Measurements from ENCODE around the gene GABRB3. TPM values are rescaled to one million over a fixed set of nuclear protein-coding genes. Genes with fewer than 3 reads are reported as not detected.

Gene GABRB3
- polyA plus RNA-seq, 1 donor from 2014 or later, result 78.3 TPM

DNA sequence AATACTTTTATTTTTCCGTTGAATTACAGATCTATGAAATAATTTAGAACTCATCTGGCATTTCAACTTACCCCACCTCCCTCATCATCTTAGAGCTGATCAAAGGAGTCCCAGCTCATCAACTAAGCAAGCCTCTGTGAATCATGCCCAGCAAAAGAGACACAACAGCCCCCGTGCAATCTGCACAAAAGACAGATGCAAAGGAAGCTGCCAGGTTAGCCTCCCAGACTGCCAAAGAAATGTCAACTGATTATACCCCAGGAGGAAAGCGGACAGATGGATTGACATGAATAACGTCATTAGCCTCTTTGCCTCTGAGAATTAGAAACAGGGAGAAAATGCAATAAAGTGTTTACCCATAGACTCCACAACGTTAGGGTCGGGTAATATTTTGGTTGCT is 75.0 kb downstream of the GABRB3 start:
- no peaks in the 10 kb centered on the region for H3K9me3 ChIP-seq (ENCODE audit: low read length)
- peak overlapping the region; percentile 76 for H3K4me2 ChIP-seq (ENCODE audit: low read length)
- H3K9ac ChIP-seq (ENCODE audit: low read length), result peak overlapping the region; percentile 46
- no peaks in the 10 kb centered on the region for H4K20me1 ChIP-seq (ENCODE audit: insufficient read depth)
- TF ChIP-seq POLR2AphosphoS5 (IDR thresholded peaks at IDR 0.05) (peak; percentile 64), CTCF (IDR thresholded peaks at IDR 0.05; ENCODE audit: poor library complexity, severe bottlenecking) (no peak), MXI1 (conservative IDR thresholded peaks at IDR 0.05; ENCODE audit: poor library complexity, severe bottlenecking) (no peak), RAD21 (conservative IDR thresholded peaks at IDR 0.05) (peak; percentile 29), EP300 (conservative IDR thresholded peaks at IDR 0.05; ENCODE audit: poor library complexity, severe bottlenecking) (peak; percentile 92), TAF1 (IDR thresholded peaks at IDR 0.05; ENCODE audit: low read depth) (no peak), EZH2 (IDR thresholded peaks at IDR 0.05; ENCODE audit: borderline replicate concordance, insufficient read depth, low read length, poor library complexity, severe bottlenecking) (no peak), SMC3 (conservative IDR thresholded peaks at IDR 0.05; ENCODE audit: poor library complexity) (no peak)
- TF ChIP-seq, protein P1, sequence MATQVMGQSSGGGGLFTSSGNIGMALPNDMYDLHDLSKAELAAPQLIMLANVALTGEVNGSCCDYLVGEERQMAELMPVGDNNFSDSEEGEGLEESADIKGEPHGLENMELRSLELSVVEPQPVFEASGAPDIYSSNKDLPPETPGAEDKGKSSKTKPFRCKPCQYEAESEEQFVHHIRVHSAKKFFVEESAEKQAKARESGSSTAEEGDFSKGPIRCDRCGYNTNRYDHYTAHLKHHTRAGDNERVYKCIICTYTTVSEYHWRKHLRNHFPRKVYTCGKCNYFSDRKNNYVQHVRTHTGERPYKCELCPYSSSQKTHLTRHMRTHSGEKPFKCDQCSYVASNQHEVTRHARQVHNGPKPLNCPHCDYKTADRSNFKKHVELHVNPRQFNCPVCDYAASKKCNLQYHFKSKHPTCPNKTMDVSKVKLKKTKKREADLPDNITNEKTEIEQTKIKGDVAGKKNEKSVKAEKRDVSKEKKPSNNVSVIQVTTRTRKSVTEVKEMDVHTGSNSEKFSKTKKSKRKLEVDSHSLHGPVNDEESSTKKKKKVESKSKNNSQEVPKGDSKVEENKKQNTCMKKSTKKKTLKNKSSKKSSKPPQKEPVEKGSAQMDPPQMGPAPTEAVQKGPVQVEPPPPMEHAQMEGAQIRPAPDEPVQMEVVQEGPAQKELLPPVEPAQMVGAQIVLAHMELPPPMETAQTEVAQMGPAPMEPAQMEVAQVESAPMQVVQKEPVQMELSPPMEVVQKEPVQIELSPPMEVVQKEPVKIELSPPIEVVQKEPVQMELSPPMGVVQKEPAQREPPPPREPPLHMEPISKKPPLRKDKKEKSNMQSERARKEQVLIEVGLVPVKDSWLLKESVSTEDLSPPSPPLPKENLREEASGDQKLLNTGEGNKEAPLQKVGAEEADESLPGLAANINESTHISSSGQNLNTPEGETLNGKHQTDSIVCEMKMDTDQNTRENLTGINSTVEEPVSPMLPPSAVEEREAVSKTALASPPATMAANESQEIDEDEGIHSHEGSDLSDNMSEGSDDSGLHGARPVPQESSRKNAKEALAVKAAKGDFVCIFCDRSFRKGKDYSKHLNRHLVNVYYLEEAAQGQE (IDR thresholded peaks at IDR 0.05; ENCODE audit: borderline replicate concordance), result no peak
- no peaks in the 10 kb centered on the region for H3K27me3 ChIP-seq (ENCODE audit: insufficient read depth, low read depth, low read length)
- peaks cover 5% of the 10 kb centered on the region for H3F3A ChIP-seq (ENCODE audit: insufficient read depth, low read length, poor library complexity, severe bottlenecking)
- H2AFZ ChIP-seq (ENCODE audit: low read depth, low read length), result no peak overlapping the region
- peaks cover 52% of the 10 kb centered on the region for H3K79me2 ChIP-seq (replicated peaks; ENCODE audit: insufficient read depth, low read length)
- peak overlapping the region; percentile 85 for H3K27ac ChIP-seq (ENCODE audit: low read length)
- no peaks in the 10 kb centered on the region for H3K9me2 ChIP-seq (ENCODE audit: insufficient read depth, low read length)
- H3K4me3 ChIP-seq (ENCODE audit: low read length), result peak overlapping the region; percentile 52
- no peaks in the 10 kb centered on the region for H3K36me3 ChIP-seq (ENCODE audit: insufficient read depth, low read length)

DNA sequence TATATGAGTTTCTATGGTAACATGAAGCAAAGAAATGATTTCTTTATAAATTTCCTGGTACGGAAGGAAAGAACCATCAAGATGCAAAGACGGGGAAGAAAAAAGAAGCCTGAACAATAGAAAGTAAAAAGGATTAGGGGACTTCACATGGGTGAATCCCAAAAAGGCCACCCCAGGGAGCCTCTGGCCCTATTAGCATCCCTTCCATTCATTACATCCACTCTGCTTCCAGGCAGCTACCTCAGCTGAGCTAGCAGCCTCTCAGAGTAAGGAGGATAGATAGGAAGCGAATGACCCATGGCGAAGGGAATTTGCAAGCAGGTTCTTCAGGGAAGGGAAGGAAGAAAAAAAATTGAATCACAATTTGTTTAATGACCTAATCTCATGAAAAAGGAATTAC is 81.6 kb downstream of the GABRB3 start:
- Histone ChIP-seq H3K4me3 (ENCODE audit: low read length) (no peak overlapping the region), H3K9ac (ENCODE audit: low read length) (no peak overlapping the region), H4K20me1 (ENCODE audit: insufficient read depth) (no peaks in the 10 kb centered on the region), H3F3A (ENCODE audit: insufficient read depth, low read length, poor library complexity, severe bottlenecking) (no peaks in the 10 kb centered on the region), H3K4me2 (ENCODE audit: low read length) (peak overlapping the region; percentile 25), H3K9me3 (ENCODE audit: low read length) (no peaks in the 10 kb centered on the region), H2AFZ (ENCODE audit: low read depth, low read length) (no peak overlapping the region), H3K9me2 (ENCODE audit: insufficient read depth, low read length) (no peaks in the 10 kb centered on the region), H3K27me3 (ENCODE audit: insufficient read depth, low read depth, low read length) (no peaks in the 10 kb centered on the region), H3K36me3 (ENCODE audit: insufficient read depth, low read length) (no peaks in the 10 kb centered on the region), H3K27ac (ENCODE audit: low read length) (no peak overlapping the region), H3K79me2 (replicated peaks; ENCODE audit: insufficient read depth, low read length) (peaks cover 38% of the 10 kb centered on the region)
- no peak for TF ChIP-seq SMC3 (conservative IDR thresholded peaks at IDR 0.05; ENCODE audit: poor library complexity)
- no peak for TF ChIP-seq EP300 (conservative IDR thresholded peaks at IDR 0.05; ENCODE audit: poor library complexity, severe bottlenecking)
- no peak for TF ChIP-seq MXI1 (conservative IDR thresholded peaks at IDR 0.05; ENCODE audit: poor library complexity, severe bottlenecking)
